ENCODE measurements around the gene SENP5. TPM values are rescaled to one million over a fixed set of nuclear protein-coding genes. Genes with fewer than 3 reads are reported as not detected.

The SENP5 gene
- polyA plus RNA-seq, 1 donor, result 24.0 TPM

GRCh38 chr3:196883361-196883760, 15.6 kb downstream of the SENP5 start:
- Histone ChIP-seq H3K4me3 (ENCODE audit: low read length) (no peak overlapping the region), H3K27ac (ENCODE audit: low read length) (no peak overlapping the region), H3K9me3 (ENCODE audit: control insufficient read depth, low read depth, low read length) (no peaks in the 10 kb centered on the region), H3K4me1 (ENCODE audit: control insufficient read depth, insufficient read depth, low read length) (no peaks in the 10 kb centered on the region), H3K27me3 (ENCODE audit: control insufficient read depth, insufficient read depth, low read length) (no peaks in the 10 kb centered on the region), H3K36me3 (ENCODE audit: control insufficient read depth, insufficient read depth, low read length) (peaks cover 18% of the 10 kb centered on the region)
- WGBS (ENCODE audit: insufficient coverage, low lambda C conversion rate), result no CpG with 5 or more reads among the region's 4 CpGs
- DNase-seq, result no peak

- H3K27me3 ChIP-seq (ENCODE audit: control insufficient read depth, insufficient read depth, low read length), result no peaks in the 10 kb centered on the region
- H3K36me3 ChIP-seq (ENCODE audit: control insufficient read depth, insufficient read depth, low read length), result peaks cover 20% of the 10 kb centered on the region
- H3K4me3 ChIP-seq (ENCODE audit: low read length), result no peak overlapping the region
- no peaks in the 10 kb centered on the region for H3K9me3 ChIP-seq (ENCODE audit: control insufficient read depth, low read depth, low read length)
- WGBS (ENCODE audit: insufficient coverage, low lambda C conversion rate), result no CpG with 5 or more reads among the region's 4 CpGs
- no peaks in the 10 kb centered on the region for H3K4me1 ChIP-seq (ENCODE audit: control insufficient read depth, insufficient read depth, low read length)
- DNase-seq, result no peak
- no peak overlapping the region for H3K27ac ChIP-seq (ENCODE audit: low read length)
Measured at GRCh38 chr3:196886144-196886543, 18.4 kb downstream of the SENP5 start.

GRCh38 chr3:196889844-196890708, 22.4 kb downstream of the SENP5 start:
- H3K9me3 ChIP-seq (ENCODE audit: control insufficient read depth, low read depth, low read length), result no peaks in the 10 kb centered on the region
- 96% methylated on average over 4 of the region's 6 CpGs for WGBS (ENCODE audit: insufficient coverage, low lambda C conversion rate)
- no peak for DNase-seq
- no peak overlapping the region for H3K27ac ChIP-seq (ENCODE audit: low read length)
- peaks cover 18% of the 10 kb centered on the region for H3K36me3 ChIP-seq (ENCODE audit: control insufficient read depth, insufficient read depth, low read length)
- H3K27me3 ChIP-seq (ENCODE audit: control insufficient read depth, insufficient read depth, low read length), result no peaks in the 10 kb centered on the region
- no peaks in the 10 kb centered on the region for H3K4me1 ChIP-seq (ENCODE audit: control insufficient read depth, insufficient read depth, low read length)
- no peak overlapping the region for H3K4me3 ChIP-seq (ENCODE audit: low read length)

- no peaks in the 10 kb centered on the region for H3K4me1 ChIP-seq (ENCODE audit: control insufficient read depth, insufficient read depth, low read length)
- no peak for DNase-seq
- H3K27me3 ChIP-seq (ENCODE audit: control insufficient read depth, insufficient read depth, low read length), result no peaks in the 10 kb centered on the region
- no peak overlapping the region for H3K4me3 ChIP-seq (ENCODE audit: low read length)
- WGBS (ENCODE audit: insufficient coverage, low lambda C conversion rate), result 70% methylated on average over 2 of the region's 13 CpGs
- H3K36me3 ChIP-seq (ENCODE audit: control insufficient read depth, insufficient read depth, low read length), result peaks cover 3% of the 10 kb centered on the region
- H3K27ac ChIP-seq (ENCODE audit: low read length), result no peak overlapping the region
- H3K9me3 ChIP-seq (ENCODE audit: control insufficient read depth, low read depth, low read length), result no peaks in the 10 kb centered on the region
Measured at GRCh38 chr3:196894557-196895295, 27.0 kb downstream of the SENP5 start.

GRCh38 chr3:196896229-196896628, 28.5 kb downstream of the SENP5 start:
- WGBS (ENCODE audit: insufficient coverage, low lambda C conversion rate), result 100% methylated on average over 1 of the region's 6 CpGs
- H3K4me1 ChIP-seq (ENCODE audit: control insufficient read depth, insufficient read depth, low read length), result no peaks in the 10 kb centered on the region
- no peaks in the 10 kb centered on the region for H3K9me3 ChIP-seq (ENCODE audit: control insufficient read depth, low read depth, low read length)
- H3K27me3 ChIP-seq (ENCODE audit: control insufficient read depth, insufficient read depth, low read length), result no peaks in the 10 kb centered on the region
- no peak for DNase-seq
- no peak overlapping the region for H3K4me3 ChIP-seq (ENCODE audit: low read length)
- H3K36me3 ChIP-seq (ENCODE audit: control insufficient read depth, insufficient read depth, low read length), result peaks cover 5% of the 10 kb centered on the region
- no peak overlapping the region for H3K27ac ChIP-seq (ENCODE audit: low read length)

- no CpG with 5 or more reads among the region's 1 CpG for WGBS (ENCODE audit: insufficient coverage, low lambda C conversion rate)
- Histone ChIP-seq H3K36me3 (ENCODE audit: control insufficient read depth, insufficient read depth, low read length) (peaks cover 48% of the 10 kb centered on the region), H3K9me3 (ENCODE audit: control insufficient read depth, low read depth, low read length) (no peaks in the 10 kb centered on the region), H3K4me3 (ENCODE audit: low read length) (no peak overlapping the region), H3K27ac (ENCODE audit: low read length) (no peak overlapping the region), H3K27me3 (ENCODE audit: control insufficient read depth, insufficient read depth, low read length) (no peaks in the 10 kb centered on the region), H3K4me1 (ENCODE audit: control insufficient read depth, insufficient read depth, low read length) (no peaks in the 10 kb centered on the region)
- no peak for DNase-seq
Measured at GRCh38 chr3:196901768-196902167, 34.0 kb downstream of the SENP5 start.

GRCh38 chr3:196902296-196902695, 34.6 kb downstream of the SENP5 start:
- peaks cover 48% of the 10 kb centered on the region for H3K36me3 ChIP-seq (ENCODE audit: control insufficient read depth, insufficient read depth, low read length)
- WGBS (ENCODE audit: insufficient coverage, low lambda C conversion rate), result no CpG with 5 or more reads among the region's 1 CpG
- no peak overlapping the region for H3K4me3 ChIP-seq (ENCODE audit: low read length)

GRCh38 chr3:196903740-196904139, 36.0 kb downstream of the SENP5 start:
- Histone ChIP-seq H3K9me3 (ENCODE audit: control insufficient read depth, low read depth, low read length) (no peaks in the 10 kb centered on the region), H3K36me3 (ENCODE audit: control insufficient read depth, insufficient read depth, low read length) (peaks cover 55% of the 10 kb centered on the region), H3K27me3 (ENCODE audit: control insufficient read depth, insufficient read depth, low read length) (no peaks in the 10 kb centered on the region), H3K4me3 (ENCODE audit: low read length) (no peak overlapping the region), H3K27ac (ENCODE audit: low read length) (no peak overlapping the region), H3K4me1 (ENCODE audit: control insufficient read depth, insufficient read depth, low read length) (no peaks in the 10 kb centered on the region)
- no CpG with 5 or more reads among the region's 2 CpGs for WGBS (ENCODE audit: insufficient coverage, low lambda C conversion rate)
- DNase-seq, result no peak

More at GRCh38 chr3:196902296-196902695, 34.6 kb downstream of the SENP5 start:
- H3K27ac ChIP-seq (ENCODE audit: low read length), result no peak overlapping the region
- H3K27me3 ChIP-seq (ENCODE audit: control insufficient read depth, insufficient read depth, low read length), result no peaks in the 10 kb centered on the region
- H3K4me1 ChIP-seq (ENCODE audit: control insufficient read depth, insufficient read depth, low read length), result no peaks in the 10 kb centered on the region
- DNase-seq, result no peak
- no peaks in the 10 kb centered on the region for H3K9me3 ChIP-seq (ENCODE audit: control insufficient read depth, low read depth, low read length)

GRCh38 chr3:196914866-196915265, 47.1 kb downstream of the SENP5 start:
- H3K4me3 ChIP-seq (ENCODE audit: low read length), result no peak overlapping the region
- peaks cover 11% of the 10 kb centered on the region for H3K9me3 ChIP-seq (ENCODE audit: control insufficient read depth, low read depth, low read length)
- peaks cover 12% of the 10 kb centered on the region for H3K36me3 ChIP-seq (ENCODE audit: control insufficient read depth, insufficient read depth, low read length)
- no peaks in the 10 kb centered on the region for H3K4me1 ChIP-seq (ENCODE audit: control insufficient read depth, insufficient read depth, low read length)
- H3K27ac ChIP-seq (ENCODE audit: low read length), result no peak overlapping the region
- DNase-seq, result no peak
- no peaks in the 10 kb centered on the region for H3K27me3 ChIP-seq (ENCODE audit: control insufficient read depth, insufficient read depth, low read length)
- WGBS (ENCODE audit: insufficient coverage, low lambda C conversion rate), result no CpG with 5 or more reads among the region's 4 CpGs

- no CpG with 5 or more reads among the region's 3 CpGs for WGBS (ENCODE audit: insufficient coverage, low lambda C conversion rate)
- Histone ChIP-seq H3K4me3 (ENCODE audit: low read length) (no peak overlapping the region), H3K36me3 (ENCODE audit: control insufficient read depth, insufficient read depth, low read length) (peaks cover 12% of the 10 kb centered on the region), H3K9me3 (ENCODE audit: control insufficient read depth, low read depth, low read length) (peaks cover 11% of the 10 kb centered on the region), H3K27ac (ENCODE audit: low read length) (no peak overlapping the region), H3K27me3 (ENCODE audit: control insufficient read depth, insufficient read depth, low read length) (no peaks in the 10 kb centered on the region), H3K4me1 (ENCODE audit: control insufficient read depth, insufficient read depth, low read length) (no peaks in the 10 kb centered on the region)
- DNase-seq, result no peak
Measured at GRCh38 chr3:196915375-196915774, 47.7 kb downstream of the SENP5 start.
